DND-41 (cell line): Measurements from ENCODE around the gene SFSWAP.

Experiments used
- ATAC-seq: fragments of 200-7000 bp; cut with Tn5 transposase; 3 replicates; pipeline ENCODE4 v1.9.1; 2021; ENCODE audit warnings: low read depth; ENCODE audit not compliant: insufficient read depth
- DNase-seq: peaks from one replicate; pipeline ENCODE4 v3.0.0-alpha.2; 2020
- H2AFZ ChIP-seq: 2 replicates; pipeline ENCODE4 v1.6.0; 2012; ENCODE audit warnings: low read depth, low read length
- H3K27ac ChIP-seq: 2 replicates; pipeline ENCODE4 v1.5.1; 2012; ENCODE audit warnings: low read length, inconsistent platforms
- H3K27me3 ChIP-seq: fragments of 200-600 bp; sonication (generic); 2 replicates; pipeline ENCODE4 v1.6.0; 2012; ENCODE audit warnings: low read length, mild to moderate bottlenecking, inconsistent platforms; ENCODE audit not compliant: insufficient read depth, poor library complexity
- H3K36me3 ChIP-seq: 2 replicates; pipeline ENCODE4 v1.5.1; 2012; ENCODE audit warnings: low read length, inconsistent platforms; ENCODE audit not compliant: insufficient read depth
- H3K4me1 ChIP-seq: 2 replicates; pipeline ENCODE4 v1.5.1; 2012; ENCODE audit warnings: mild to moderate bottlenecking, low read length; ENCODE audit not compliant: insufficient read depth
- H3K4me2 ChIP-seq: 2 replicates; pipeline ENCODE4 v1.6.0; 2012; ENCODE audit warnings: mild to moderate bottlenecking, moderate library complexity, low read length, inconsistent platforms; ENCODE audit not compliant: insufficient read depth
- H3K4me3 ChIP-seq, 2 experiments: fragments of 200-600 bp in 1 of 2; shearing (Covaris generic) in 1 of 2; 2 replicates each; pipeline ENCODE4 v1.5.1; 2012 to 2016; ENCODE audit warnings: inconsistent platforms in 2 of 2, low read length in 2 of 2, mild to moderate bottlenecking in 2 of 2, low read depth in 1 of 2, moderate library complexity in 1 of 2
- H3K79me2 ChIP-seq: 2 replicates; pipeline ENCODE4 v1.6.0; 2012; ENCODE audit warnings: low read length, inconsistent platforms; ENCODE audit not compliant: insufficient read depth
- H3K9ac ChIP-seq: 2 replicates; pipeline ENCODE4 v1.6.0; 2012; ENCODE audit warnings: low read depth, mild to moderate bottlenecking, inconsistent platforms, low read length, moderate library complexity
- H3K9me3 ChIP-seq: 2 replicates; pipeline ENCODE4 v1.5.1; 2012; ENCODE audit warnings: low read length, moderate library complexity, mild to moderate bottlenecking, inconsistent platforms; ENCODE audit not compliant: insufficient read depth, severe bottlenecking
- H4K20me1 ChIP-seq: 2 replicates; pipeline ENCODE4 v1.6.0; 2012; ENCODE audit warnings: low read length; ENCODE audit not compliant: insufficient read depth
- CTCF ChIP-seq: IDR thresholded peaks from 2 replicates; pipeline ENCODE4 v1.5.1; 2012; ENCODE audit warnings: borderline replicate concordance, low read length, moderate library complexity, mild to moderate bottlenecking; ENCODE audit not compliant: poor library complexity, severe bottlenecking; ENCODE audit errors: extremely low read depth
- EZH2 ChIP-seq: IDR thresholded peaks from 3 replicates; pipeline ENCODE4 v1.6.1; 2012; ENCODE audit warnings: borderline replicate concordance, low read depth, mild to moderate bottlenecking, moderate library complexity, low read length, inconsistent platforms; ENCODE audit not compliant: severe bottlenecking

Gene SFSWAP

GRCh38 chr12:131728720-131729119, 17.8 kb downstream of the SFSWAP start:
- Histone ChIP-seq H3K9me3 (no peaks in the 10 kb centered on the region), H2AFZ (no peak overlapping the region), H3K27me3 (no peaks in the 10 kb centered on the region), H3K79me2 (peaks cover 23% of the 10 kb centered on the region), H3K4me2 (no peak overlapping the region), H4K20me1 (peaks cover 36% of the 10 kb centered on the region), H3K4me1 (no peaks in the 10 kb centered on the region), H3K9ac (no peak overlapping the region), H3K36me3 (peaks cover 96% of the 10 kb centered on the region), H3K4me3 (no peak overlapping the region), H3K27ac (no peak overlapping the region)
- DNase-seq (no peak), ATAC-seq (no peak)
- TF ChIP-seq EZH2 (no peak), CTCF (no peak)

- H3K9ac ChIP-seq = no peak overlapping the region
- H3K36me3 ChIP-seq = peaks cover 98% of the 10 kb centered on the region
- no peak overlapping the region for H3K27ac ChIP-seq
- DNase-seq (no peak), ATAC-seq (no peak)
- H3K27me3 ChIP-seq = no peaks in the 10 kb centered on the region
- H3K9me3 ChIP-seq = no peaks in the 10 kb centered on the region
- H4K20me1 ChIP-seq = peaks cover 41% of the 10 kb centered on the region
- H3K79me2 ChIP-seq = peaks cover 16% of the 10 kb centered on the region
- no peaks in the 10 kb centered on the region for H3K4me1 ChIP-seq
- H3K4me2 ChIP-seq = no peak overlapping the region
- H3K4me3 ChIP-seq = no peak overlapping the region
- TF ChIP-seq CTCF (no peak), EZH2 (no peak)
- H2AFZ ChIP-seq = no peak overlapping the region
Measured at GRCh38 chr12:131729254-131729955, 18.5 kb downstream of the SFSWAP start.

GRCh38 chr12:131732996-131733615, 22.2 kb downstream of the SFSWAP start:
- no peak overlapping the region for H3K4me2 ChIP-seq
- no peaks in the 10 kb centered on the region for H3K4me1 ChIP-seq
- peaks cover 89% of the 10 kb centered on the region for H3K36me3 ChIP-seq
- no peak for ATAC-seq
- peaks cover 30% of the 10 kb centered on the region for H4K20me1 ChIP-seq
- no peak overlapping the region for H2AFZ ChIP-seq
- TF ChIP-seq EZH2 (no peak), CTCF (no peak)
- DNase-seq = no peak
- H3K9me3 ChIP-seq = no peaks in the 10 kb centered on the region
- H3K4me3 ChIP-seq = no peak overlapping the region
- peaks cover 9% of the 10 kb centered on the region; the same call in 1 of the 2 replicates for H3K79me2 ChIP-seq
- H3K27me3 ChIP-seq = no peaks in the 10 kb centered on the region
- no peak overlapping the region for H3K27ac ChIP-seq
- H3K9ac ChIP-seq = no peak overlapping the region
